ENCODE measurements around the gene TGFBR1.
"Not testable (repeated sequence)": the region's sequence is repeated elsewhere in the genome, so short reads cannot be mapped to it uniquely, and the experiment has no call there.

The TGFBR1 gene

DNA sequence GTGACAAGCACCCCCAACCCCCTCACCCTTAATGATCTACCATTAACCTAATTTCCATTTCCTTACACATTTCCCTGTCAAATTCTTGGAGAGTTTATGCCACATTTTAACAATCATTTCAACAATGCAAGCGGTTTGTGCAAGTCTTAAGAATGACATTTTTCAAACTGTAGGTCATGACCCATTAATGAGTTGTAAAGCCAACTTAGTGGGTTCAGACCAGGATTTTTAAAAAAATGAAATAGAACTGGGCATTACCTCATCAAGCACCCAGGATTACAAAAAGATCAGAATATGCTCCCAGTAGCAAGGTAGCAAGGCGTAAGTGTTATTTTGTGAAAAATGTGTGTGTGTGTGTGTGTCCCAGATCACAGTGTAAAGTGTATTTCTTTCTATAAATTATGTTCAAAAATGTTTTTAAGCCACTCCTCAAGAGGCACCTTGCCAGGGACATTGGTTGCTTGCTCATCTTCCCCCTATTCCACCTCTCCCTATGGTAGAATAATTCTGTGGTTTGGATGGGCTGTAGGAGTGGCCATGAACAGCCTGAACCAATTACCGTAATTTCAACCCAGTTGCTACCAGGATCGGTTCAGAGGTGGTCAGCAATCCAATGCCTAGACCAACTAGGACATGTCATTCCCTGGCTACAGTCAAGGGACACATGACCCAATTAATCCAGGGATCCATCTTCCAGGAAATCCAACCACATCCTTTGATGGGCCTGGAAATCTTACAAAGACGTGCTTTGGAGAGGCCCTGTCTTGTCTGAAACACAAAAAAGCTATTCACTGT lies 14.4 kb upstream of the TGFBR1 start:
- TF ChIP-seq, protein P1, sequence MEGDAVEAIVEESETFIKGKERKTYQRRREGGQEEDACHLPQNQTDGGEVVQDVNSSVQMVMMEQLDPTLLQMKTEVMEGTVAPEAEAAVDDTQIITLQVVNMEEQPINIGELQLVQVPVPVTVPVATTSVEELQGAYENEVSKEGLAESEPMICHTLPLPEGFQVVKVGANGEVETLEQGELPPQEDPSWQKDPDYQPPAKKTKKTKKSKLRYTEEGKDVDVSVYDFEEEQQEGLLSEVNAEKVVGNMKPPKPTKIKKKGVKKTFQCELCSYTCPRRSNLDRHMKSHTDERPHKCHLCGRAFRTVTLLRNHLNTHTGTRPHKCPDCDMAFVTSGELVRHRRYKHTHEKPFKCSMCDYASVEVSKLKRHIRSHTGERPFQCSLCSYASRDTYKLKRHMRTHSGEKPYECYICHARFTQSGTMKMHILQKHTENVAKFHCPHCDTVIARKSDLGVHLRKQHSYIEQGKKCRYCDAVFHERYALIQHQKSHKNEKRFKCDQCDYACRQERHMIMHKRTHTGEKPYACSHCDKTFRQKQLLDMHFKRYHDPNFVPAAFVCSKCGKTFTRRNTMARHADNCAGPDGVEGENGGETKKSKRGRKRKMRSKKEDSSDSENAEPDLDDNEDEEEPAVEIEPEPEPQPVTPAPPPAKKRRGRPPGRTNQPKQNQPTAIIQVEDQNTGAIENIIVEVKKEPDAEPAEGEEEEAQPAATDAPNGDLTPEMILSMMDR (IDR thresholded peaks at IDR 0.05; ENCODE audit: low read depth, low read length): no peak

DNA sequence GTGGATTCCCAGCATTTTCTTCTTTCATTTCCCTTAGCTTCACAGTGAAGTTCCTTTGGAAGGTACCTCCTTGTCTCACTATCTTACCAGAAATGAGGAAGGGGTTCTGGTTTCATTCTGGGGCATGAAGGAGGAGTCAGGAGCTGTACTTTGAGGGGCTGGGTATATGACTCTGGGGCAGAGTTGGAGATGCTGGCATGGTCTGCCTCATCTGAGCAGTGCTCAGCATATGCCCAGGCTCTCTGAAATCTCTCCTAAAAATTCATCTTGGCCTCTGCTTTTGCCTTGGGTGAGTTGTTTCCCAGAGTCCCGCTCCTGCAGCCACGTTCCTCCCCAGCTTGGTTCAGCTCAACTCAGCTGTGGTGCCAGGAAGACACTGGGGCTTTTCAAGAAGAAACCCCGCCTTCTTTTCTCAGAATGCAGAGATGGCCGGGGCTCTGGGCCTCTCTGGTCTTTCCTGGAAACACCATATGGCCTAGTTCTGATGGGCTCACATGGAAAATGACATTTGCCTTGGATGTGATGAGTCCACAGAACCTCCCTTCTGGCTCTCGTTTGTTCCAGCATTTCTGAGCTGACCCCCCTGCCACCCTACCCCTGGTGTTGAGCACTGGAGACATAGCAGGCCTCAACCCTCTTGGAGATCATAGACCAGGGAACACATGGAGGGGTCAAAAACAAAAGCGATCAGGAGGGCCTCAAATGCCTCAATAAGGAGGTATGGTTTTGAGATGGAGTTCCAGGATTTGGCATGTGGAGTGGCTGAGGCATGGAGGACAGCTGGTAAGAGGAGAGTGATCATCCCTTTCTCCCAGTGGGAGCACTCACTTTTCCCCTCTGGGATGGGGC lies 12.0 kb upstream of the TGFBR1 start:
- TF ChIP-seq, protein P1 (IDR thresholded peaks at IDR 0.05; ENCODE audit: low read depth, low read length): no peak
- DNase-seq (ENCODE audit: extremely low read depth, low read depth): no peak

More for the DNA sequence above, 14.4 kb upstream of the TGFBR1 start:
- no peak for DNase-seq (ENCODE audit: extremely low read depth, low read depth)

DNA sequence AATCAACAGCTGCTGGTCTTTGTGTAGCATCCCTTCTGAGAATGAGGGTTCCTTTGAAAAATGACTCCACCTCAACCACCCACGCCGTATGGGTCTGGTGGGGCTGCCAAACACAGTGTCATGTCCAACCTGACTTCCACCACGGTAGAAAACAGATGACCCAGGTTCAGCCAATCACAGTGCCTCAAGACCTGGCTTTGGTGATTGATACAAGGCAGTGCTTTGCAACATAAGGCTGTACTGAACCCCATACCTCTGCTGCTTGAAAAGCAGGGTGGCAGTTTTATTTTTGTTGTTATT lies 11.5 kb upstream of the TGFBR1 start:
- TF ChIP-seq, protein P1 (IDR thresholded peaks at IDR 0.05; ENCODE audit: low read depth, low read length): no peak
- no peak for DNase-seq (ENCODE audit: extremely low read depth, low read depth)

DNA sequence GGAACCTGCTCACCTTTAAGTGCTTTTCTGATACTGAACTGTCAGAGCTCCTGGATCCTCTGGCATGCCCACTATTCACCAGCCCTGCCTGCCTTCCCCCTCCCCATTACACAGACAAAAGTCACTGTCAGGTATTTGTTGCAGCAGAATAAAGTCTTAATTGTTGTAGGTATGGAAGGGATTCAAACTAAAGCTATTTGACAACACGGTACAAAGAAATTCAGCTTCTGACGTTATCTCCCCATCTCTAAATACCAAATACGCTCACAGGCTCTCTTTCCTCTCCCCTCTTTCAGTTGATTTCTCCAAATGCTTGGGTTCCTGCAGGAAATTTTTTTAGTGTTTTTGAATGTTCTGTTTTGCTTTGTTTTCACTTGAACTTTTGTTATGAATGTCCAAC lies 9.3 kb upstream of the TGFBR1 start:
- DNase-seq (ENCODE audit: extremely low read depth, low read depth): no peak
- TF ChIP-seq, protein P1 (IDR thresholded peaks at IDR 0.05; ENCODE audit: low read depth, low read length): no peak

DNA sequence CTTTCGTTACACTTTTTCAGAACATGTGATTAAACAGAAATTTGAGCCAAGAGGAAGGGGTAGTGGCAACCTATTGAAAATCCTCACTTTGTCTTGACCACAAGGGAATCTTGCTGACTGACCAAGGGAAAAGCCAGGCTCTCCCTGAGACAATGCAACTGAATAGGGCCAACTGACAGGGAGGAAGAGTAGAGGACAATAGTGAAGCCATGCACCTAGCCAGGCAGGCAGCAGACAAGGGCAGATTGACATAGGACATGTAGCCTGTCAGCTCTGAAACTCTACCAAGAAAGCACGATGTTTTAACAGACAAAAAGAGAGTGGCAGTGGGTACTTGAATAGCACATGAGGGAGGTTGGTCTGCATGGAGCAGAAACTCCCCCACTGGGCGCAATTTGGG lies 8.5 kb upstream of the TGFBR1 start:
- no peak for DNase-seq (ENCODE audit: extremely low read depth, low read depth)
- TF ChIP-seq, protein P1 (IDR thresholded peaks at IDR 0.05; ENCODE audit: low read depth, low read length): no peak

DNA sequence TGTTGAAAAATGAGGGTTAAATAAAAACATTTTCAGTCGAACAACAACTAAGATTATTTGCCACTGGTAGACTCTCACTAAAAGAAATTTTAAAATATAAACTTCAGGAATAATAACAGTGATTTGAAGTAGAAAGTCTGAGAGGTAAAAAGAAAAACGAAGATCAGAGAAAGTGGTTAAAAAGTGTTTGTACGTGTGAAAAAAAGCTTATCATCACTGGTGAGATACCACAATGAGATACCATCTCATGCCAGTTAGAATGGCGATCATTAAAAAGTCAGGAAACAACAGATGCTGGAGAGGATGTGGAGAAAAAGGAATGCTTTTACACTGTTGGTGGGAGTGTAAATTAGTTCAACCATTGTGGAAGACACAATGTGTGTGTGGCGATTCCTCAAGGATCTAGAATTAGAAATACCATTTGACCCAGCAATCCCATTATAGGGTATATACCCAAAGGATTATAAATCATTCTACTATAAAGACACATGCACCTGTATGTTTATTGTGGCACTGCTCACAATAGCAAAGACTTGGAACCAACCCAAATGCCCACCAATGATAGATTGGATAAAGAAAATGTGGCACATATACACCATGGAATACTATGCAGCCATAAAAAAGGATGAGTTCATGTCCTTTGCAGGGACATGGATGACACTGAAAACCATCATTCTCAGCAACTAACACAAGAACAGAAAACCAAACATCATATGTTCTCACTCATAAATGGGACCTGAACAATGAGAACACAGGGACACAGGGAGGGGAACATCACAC lies 4.9 kb upstream of the TGFBR1 start:
- DNase-seq (ENCODE audit: extremely low read depth, low read depth): not testable (repeated sequence)

DNA sequence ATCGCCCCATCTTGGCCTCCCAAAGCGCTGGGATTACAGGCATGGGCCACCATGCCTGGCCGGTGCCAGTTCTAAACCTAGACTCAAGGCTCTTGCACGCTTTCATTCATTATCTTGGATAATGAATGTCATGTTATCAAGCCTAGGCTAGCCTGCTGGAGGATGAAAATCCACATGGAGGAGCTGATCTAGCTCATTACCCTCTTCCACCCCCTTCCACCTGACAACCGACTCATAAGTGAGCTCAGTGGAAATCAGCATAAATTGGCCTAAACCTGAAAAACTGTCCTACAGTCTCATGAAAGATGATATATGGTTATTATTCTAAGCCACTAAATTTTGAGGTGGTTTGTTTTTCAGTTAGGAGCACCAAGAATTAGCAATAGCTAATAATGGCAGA lies 3.6 kb upstream of the TGFBR1 start:
- DNase-seq (ENCODE audit: extremely low read depth, low read depth): no peak
- TF ChIP-seq, protein P1 (IDR thresholded peaks at IDR 0.05; ENCODE audit: low read depth, low read length): no peak
